RWPE2 (cell line): Measurements from ENCODE around the gene USP36.

ENCODE experiments used
- ATAC-seq: fragments of 200-7000 bp; cut with Tn5 transposase; 3 replicates; pipeline ENCODE4 v1.9.1; 2021; ENCODE audit warnings: low read depth
- DNase-seq: peaks from one replicate; pipeline ENCODE4 v3.0.0-alpha.2; 2020; ENCODE audit warnings: low spot score
- H3K27ac ChIP-seq: fragments of 450-650 bp; 2 replicates; pipeline ENCODE4 v1.5.1; 2017; ENCODE audit warnings: mild to moderate bottlenecking; ENCODE audit not compliant: poor library complexity, severe bottlenecking
- H3K27me3 ChIP-seq: fragments of 250-450 bp; sonication (Bioruptor Pico); 2 replicates; pipeline ENCODE4 v1.5.1; 2021; ENCODE audit warnings: mild to moderate bottlenecking, moderate library complexity; ENCODE audit not compliant: insufficient read depth, poor library complexity, severe bottlenecking
- H3K36me3 ChIP-seq: fragments of 250-450 bp; sonication (Bioruptor Pico); 2 replicates; pipeline ENCODE4 v1.5.1; 2020; ENCODE audit warnings: low read depth, mild to moderate bottlenecking, moderate library complexity
- H3K4me1 ChIP-seq: fragments of 250-450 bp; sonication (Bioruptor Pico); 2 replicates; pipeline ENCODE4 v1.5.1; 2021; ENCODE audit warnings: mild to moderate bottlenecking, moderate library complexity; ENCODE audit not compliant: insufficient read depth, poor library complexity, severe bottlenecking
- H3K4me3 ChIP-seq: fragments of 250-450 bp; sonication (Bioruptor Pico); 2 replicates; pipeline ENCODE4 v1.5.1; 2021; ENCODE audit warnings: mild to moderate bottlenecking, moderate library complexity; ENCODE audit not compliant: severe bottlenecking
- H3K9me3 ChIP-seq: fragments of 250-450 bp; sonication (Bioruptor Pico); 2 replicates; pipeline ENCODE4 v1.5.1; 2021; ENCODE audit warnings: mild to moderate bottlenecking, moderate library complexity; ENCODE audit not compliant: severe bottlenecking
- TF ChIP-seq, protein P1 (sequence below): fragments of 450-650 bp; IDR thresholded peaks from one replicate; pipeline ENCODE4 v1.5.1; 2017; ENCODE audit warnings: mild to moderate bottlenecking, moderate library complexity; ENCODE audit not compliant: poor library complexity, severe bottlenecking

Gene USP36

GRCh38 chr17:78853926-78854394, 13.3 kb upstream of the USP36 start:
- Histone ChIP-seq H3K9me3 (no peaks in the 10 kb centered on the region), H3K4me3 (no peak overlapping the region), H3K4me1 (no peaks in the 10 kb centered on the region), H3K36me3 (no peaks in the 10 kb centered on the region), H3K27ac (no peak overlapping the region), H3K27me3 (no peaks in the 10 kb centered on the region)
- DNase-seq (no peak), ATAC-seq (no peak)
- TF ChIP-seq, protein P1, sequence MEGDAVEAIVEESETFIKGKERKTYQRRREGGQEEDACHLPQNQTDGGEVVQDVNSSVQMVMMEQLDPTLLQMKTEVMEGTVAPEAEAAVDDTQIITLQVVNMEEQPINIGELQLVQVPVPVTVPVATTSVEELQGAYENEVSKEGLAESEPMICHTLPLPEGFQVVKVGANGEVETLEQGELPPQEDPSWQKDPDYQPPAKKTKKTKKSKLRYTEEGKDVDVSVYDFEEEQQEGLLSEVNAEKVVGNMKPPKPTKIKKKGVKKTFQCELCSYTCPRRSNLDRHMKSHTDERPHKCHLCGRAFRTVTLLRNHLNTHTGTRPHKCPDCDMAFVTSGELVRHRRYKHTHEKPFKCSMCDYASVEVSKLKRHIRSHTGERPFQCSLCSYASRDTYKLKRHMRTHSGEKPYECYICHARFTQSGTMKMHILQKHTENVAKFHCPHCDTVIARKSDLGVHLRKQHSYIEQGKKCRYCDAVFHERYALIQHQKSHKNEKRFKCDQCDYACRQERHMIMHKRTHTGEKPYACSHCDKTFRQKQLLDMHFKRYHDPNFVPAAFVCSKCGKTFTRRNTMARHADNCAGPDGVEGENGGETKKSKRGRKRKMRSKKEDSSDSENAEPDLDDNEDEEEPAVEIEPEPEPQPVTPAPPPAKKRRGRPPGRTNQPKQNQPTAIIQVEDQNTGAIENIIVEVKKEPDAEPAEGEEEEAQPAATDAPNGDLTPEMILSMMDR, result no peak

DNA sequence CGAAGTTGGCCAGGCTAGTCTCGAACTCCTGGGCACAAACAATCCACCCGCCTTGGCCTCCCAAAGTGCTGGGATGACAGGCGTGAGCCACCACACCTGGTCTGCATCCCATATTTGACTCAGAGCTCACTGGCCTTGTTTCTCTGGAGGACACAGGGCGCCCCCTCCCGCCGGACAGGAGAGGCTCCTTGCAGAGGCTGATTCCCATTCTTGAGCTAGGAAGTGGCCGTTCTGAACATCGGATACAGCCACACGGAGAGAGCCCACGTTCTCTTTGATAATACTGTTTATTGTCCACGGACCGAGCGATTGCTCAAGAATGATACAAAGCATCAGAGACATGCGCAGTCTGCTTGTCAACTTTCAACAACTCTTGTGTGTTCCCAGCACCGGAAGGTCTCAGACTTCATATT, 12.1 kb upstream of the USP36 start:
- ATAC-seq (no peak), DNase-seq (no peak)
- TF ChIP-seq, protein P1, result no peak
- H3K27ac ChIP-seq, result no peak overlapping the region
- no peaks in the 10 kb centered on the region for H3K4me1 ChIP-seq
- H3K36me3 ChIP-seq, result no peaks in the 10 kb centered on the region
- H3K4me3 ChIP-seq, result no peak overlapping the region
- no peaks in the 10 kb centered on the region for H3K27me3 ChIP-seq
- H3K9me3 ChIP-seq, result no peaks in the 10 kb centered on the region

DNA sequence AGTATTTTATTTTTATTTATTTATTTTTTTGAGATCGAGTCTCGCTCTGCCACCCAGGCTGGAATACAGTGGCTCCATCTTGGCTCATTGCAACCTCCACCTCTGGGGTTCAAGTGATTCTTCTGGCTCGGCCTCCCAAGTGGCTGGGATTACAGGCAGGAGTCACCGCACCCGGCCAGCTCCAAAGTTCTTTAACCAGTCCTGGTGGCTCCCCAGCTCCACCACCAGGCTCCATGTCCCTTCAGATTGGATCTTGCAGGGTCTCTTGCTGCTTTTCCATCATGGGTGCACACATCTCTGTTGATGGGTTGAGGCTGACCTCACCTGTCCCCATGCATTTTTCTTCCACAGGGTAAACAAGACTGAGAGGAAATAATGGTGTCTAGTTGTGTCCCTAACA, 8.4 kb upstream of the USP36 start:
- no peaks in the 10 kb centered on the region for H3K4me1 ChIP-seq
- no peaks in the 10 kb centered on the region for H3K36me3 ChIP-seq
- H3K27me3 ChIP-seq, result no peaks in the 10 kb centered on the region
- H3K27ac ChIP-seq, result no peak overlapping the region
- ATAC-seq (no peak), DNase-seq (no peak)
- TF ChIP-seq, protein P1, result no peak
- H3K4me3 ChIP-seq, result no peak overlapping the region
- H3K9me3 ChIP-seq, result no peaks in the 10 kb centered on the region

- no peak for DNase-seq
- no peak; the same call in 2 of the 3 replicates for ATAC-seq
- no peak overlapping the region for H3K4me3 ChIP-seq
- no peaks in the 10 kb centered on the region for H3K9me3 ChIP-seq
- TF ChIP-seq, protein P1, result no peak
- no peaks in the 10 kb centered on the region for H3K36me3 ChIP-seq
- no peaks in the 10 kb centered on the region for H3K27me3 ChIP-seq
- H3K4me1 ChIP-seq, result no peaks in the 10 kb centered on the region
- H3K27ac ChIP-seq, result no peak overlapping the region
Observed at GRCh38 chr17:78847052-78847451, 6.4 kb upstream of the USP36 start.

GRCh38 chr17:78844301-78845005, 3.8 kb upstream of the USP36 start:
- H3K36me3 ChIP-seq, result no peaks in the 10 kb centered on the region
- H3K4me3 ChIP-seq, result no peak overlapping the region
- no peaks in the 10 kb centered on the region for H3K27me3 ChIP-seq
- TF ChIP-seq, protein P1, result no peak
- ATAC-seq (no peak), DNase-seq (no peak)
- H3K4me1 ChIP-seq, result no peaks in the 10 kb centered on the region
- H3K27ac ChIP-seq, result no peak overlapping the region
- no peaks in the 10 kb centered on the region for H3K9me3 ChIP-seq
